IPS-18a (cell line): ENCODE measurements around the gene VAT1.
"Not testable (repeated sequence)": the region's sequence is repeated elsewhere in the genome, so short reads cannot be mapped to it uniquely, and the experiment has no call there.

Source experiments
- H3K27ac ChIP-seq: one replicate; pipeline ENCODE4 v1.5.1; 2013; ENCODE audit warnings: low read length
- H3K27me3 ChIP-seq: one replicate; pipeline ENCODE4 v1.6.1; 2013; ENCODE audit warnings: mild to moderate bottlenecking, low read length; ENCODE audit not compliant: control insufficient read depth, insufficient read depth
- H3K36me3 ChIP-seq: one replicate; pipeline ENCODE4 v1.6.1; 2013; ENCODE audit warnings: low read depth, low read length; ENCODE audit not compliant: control insufficient read depth
- H3K4me1 ChIP-seq: one replicate; pipeline ENCODE4 v1.6.1; 2013; ENCODE audit warnings: low read depth, low read length; ENCODE audit not compliant: control insufficient read depth
- H3K4me3 ChIP-seq: one replicate; pipeline ENCODE4 v1.5.1; 2013; ENCODE audit warnings: low read length
- H3K9ac ChIP-seq: one replicate; pipeline ENCODE4 v1.6.1; 2013; ENCODE audit warnings: mild to moderate bottlenecking, low read length, moderate library complexity
- H3K9me3 ChIP-seq: one replicate; pipeline ENCODE4 v1.6.1; 2013; ENCODE audit warnings: low read depth, low read length; ENCODE audit not compliant: control insufficient read depth

VAT1 gene

GRCh38 chr17:42980274-42980765 lies 41.9 kb downstream of the VAT1 start, which contains the start of gene RUNDC1:
RUNDC1 (plus strand) TSS chr17:42980565; CDS start chr17:42980577, 12 bp downstream.
- H3K27me3 ChIP-seq = no peaks in the 10 kb centered on the region
- H3K4me1 ChIP-seq = peaks cover 9% of the 10 kb centered on the region
- no peaks in the 10 kb centered on the region for H3K9me3 ChIP-seq
- peaks cover 9% of the 10 kb centered on the region for H3K36me3 ChIP-seq
- peak within 1 kb of the TSS; percentile 89 for H3K9ac ChIP-seq
- peak within 1 kb of the TSS; percentile 93 for H3K27ac ChIP-seq
- peak within 1 kb of the TSS; percentile 95 for H3K4me3 ChIP-seq

GRCh38 chr17:42979511-42980273 lies 42.5 kb downstream of the VAT1 start, which contains the start of gene PTGES3L:
PTGES3L (minus strand) TSS chr17:42980080; CDS start chr17:42980053, 27 bp downstream.
- Histone ChIP-seq H3K4me3 (peak within 1 kb of the TSS; percentile 95), H3K9ac (peak within 1 kb of the TSS; percentile 89), H3K9me3 (no peaks in the 10 kb centered on the region), H3K4me1 (peaks cover 9% of the 10 kb centered on the region), H3K27me3 (no peaks in the 10 kb centered on the region), H3K36me3 (peaks cover 3% of the 10 kb centered on the region), H3K27ac (peak within 1 kb of the TSS; percentile 93)

- not testable (repeated sequence) for H3K4me1 ChIP-seq, H3K4me3 ChIP-seq, H3K9ac ChIP-seq, H3K9me3 ChIP-seq, H3K27ac ChIP-seq, H3K27me3 ChIP-seq, H3K36me3 ChIP-seq
Measured at GRCh38 chr17:42975701-42976100, 46.5 kb downstream of the VAT1 start.

GRCh38 chr17:42975265-42975664 lies 46.9 kb downstream of the VAT1 start:
- no peak overlapping the region for H3K27ac ChIP-seq
- H3K27me3 ChIP-seq = no peaks in the 10 kb centered on the region
- no peaks in the 10 kb centered on the region for H3K9me3 ChIP-seq
- no peak overlapping the region for H3K9ac ChIP-seq
- H3K4me1 ChIP-seq = peaks cover 5% of the 10 kb centered on the region
- H3K36me3 ChIP-seq = no peaks in the 10 kb centered on the region
- H3K4me3 ChIP-seq = no peak overlapping the region

GRCh38 chr17:42973323-42973722 lies 48.9 kb downstream of the VAT1 start:
- not testable (repeated sequence) for H3K4me3 ChIP-seq, H3K27me3 ChIP-seq, H3K4me1 ChIP-seq, H3K27ac ChIP-seq, H3K9ac ChIP-seq, H3K36me3 ChIP-seq, H3K9me3 ChIP-seq

GRCh38 chr17:42971589-42971988 lies 50.6 kb downstream of the VAT1 start:
- no peak overlapping the region for H3K4me3 ChIP-seq
- H3K4me1 ChIP-seq = no peaks in the 10 kb centered on the region
- no peaks in the 10 kb centered on the region for H3K9me3 ChIP-seq
- H3K27ac ChIP-seq = no peak overlapping the region
- H3K36me3 ChIP-seq = no peaks in the 10 kb centered on the region
- H3K9ac ChIP-seq = no peak overlapping the region
- H3K27me3 ChIP-seq = no peaks in the 10 kb centered on the region

GRCh38 chr17:42969001-42969581 lies 53.1 kb downstream of the VAT1 start:
- H3K4me3 ChIP-seq = no peak overlapping the region
- H3K36me3 ChIP-seq = no peaks in the 10 kb centered on the region
- H3K9me3 ChIP-seq = no peaks in the 10 kb centered on the region
- H3K9ac ChIP-seq = no peak overlapping the region
- H3K27ac ChIP-seq = no peak overlapping the region
- H3K27me3 ChIP-seq = no peaks in the 10 kb centered on the region
- H3K4me1 ChIP-seq = no peaks in the 10 kb centered on the region

GRCh38 chr17:42967925-42968324 lies 54.3 kb downstream of the VAT1 start:
- H3K27me3 ChIP-seq = no peaks in the 10 kb centered on the region
- no peak overlapping the region for H3K9ac ChIP-seq
- H3K9me3 ChIP-seq = no peaks in the 10 kb centered on the region
- H3K27ac ChIP-seq = no peak overlapping the region
- H3K4me3 ChIP-seq = no peak overlapping the region
- H3K36me3 ChIP-seq = no peaks in the 10 kb centered on the region
- H3K4me1 ChIP-seq = no peaks in the 10 kb centered on the region
